Left colon (tissue), 2 donors: ENCODE measurements around the gene OSCAR. TPM values are rescaled to one million over a fixed set of nuclear protein-coding genes. Genes with fewer than 3 reads are reported as not detected.

Source experiments
- ATAC-seq: fragments of 200-7000 bp; cut with Tn5 transposase; one replicate; pipeline ENCODE4 v1.9.1; 2020; ENCODE audit warnings: mild to moderate bottlenecking, moderate library complexity
- DNase-seq, 2 donors: peaks; one replicate each; pipeline ENCODE4 v3.0.0-alpha.2; 2020
- intact Hi-C, 2 donors: fragments of 100-400 bp; cut with DNase I in 1 of 2; cut with micrococcal nuclease in 1 of 2; formaldehyde crosslinking; loops; one replicate each; pipeline versions ENCODE4 v1.11.2 to v1.14.0; 2022; cut with DNase I, micrococcal nuclease
- long read RNA-seq: library from polyadenylated mRNA; unstranded; transcript quantifications from one replicate; pipeline ENCODE4 v2.0.0, GENCODE V29; 2021
- total RNA-seq, 2 donors: library from RNA; stranded (reverse); fragmentation: NEBNext Ultra II Directional; extraction: Animal tissue kit (Norgen Biotek cat#: 25700); gene quantifications; one replicate each; pipeline ENCODE4 v1.2.1, GENCODE V29; 2021
- donor health status: DM: no; HTN: no; CAD: no.
- donor health status: DM: yes; HTN: yes; CAD: no.

The OSCAR gene, protein sequence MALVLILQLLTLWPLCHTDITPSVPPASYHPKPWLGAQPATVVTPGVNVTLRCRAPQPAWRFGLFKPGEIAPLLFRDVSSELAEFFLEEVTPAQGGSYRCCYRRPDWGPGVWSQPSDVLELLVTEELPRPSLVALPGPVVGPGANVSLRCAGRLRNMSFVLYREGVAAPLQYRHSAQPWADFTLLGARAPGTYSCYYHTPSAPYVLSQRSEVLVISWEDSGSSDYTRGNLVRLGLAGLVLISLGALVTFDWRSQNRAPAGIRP
- under 1 TPM; 0.67 to 0.98 TPM for total RNA-seq
- long read RNA-seq, result 0 reads

GRCh38 chr19:54100561-54100960 lies at the start of gene OSCAR:
Gene OSCAR, minus strand, starts transcription at chr19:54100803. Its CDS starts 11 bp downstream, at chr19:54100792.
- no peak for ATAC-seq
- DNase-seq, result no peak
- intact Hi-C loops, result no loop called here

GRCh38 chr19:54149021-54149812 lies 48.6 kb upstream of the OSCAR start:
- intact Hi-C loops, result no loop called here
- no peak for DNase-seq
- ATAC-seq, result no peak

- no peak for ATAC-seq
- intact Hi-C loops, result no loop called here
- DNase-seq, result no peak
Observed at GRCh38 chr19:54148158-54148557, 47.6 kb upstream of the OSCAR start.

- ATAC-seq (no peak), DNase-seq (no peak)
- intact Hi-C loops, result no loop called here
Observed at GRCh38 chr19:54147676-54148075, 47.1 kb upstream of the OSCAR start.

DNA sequence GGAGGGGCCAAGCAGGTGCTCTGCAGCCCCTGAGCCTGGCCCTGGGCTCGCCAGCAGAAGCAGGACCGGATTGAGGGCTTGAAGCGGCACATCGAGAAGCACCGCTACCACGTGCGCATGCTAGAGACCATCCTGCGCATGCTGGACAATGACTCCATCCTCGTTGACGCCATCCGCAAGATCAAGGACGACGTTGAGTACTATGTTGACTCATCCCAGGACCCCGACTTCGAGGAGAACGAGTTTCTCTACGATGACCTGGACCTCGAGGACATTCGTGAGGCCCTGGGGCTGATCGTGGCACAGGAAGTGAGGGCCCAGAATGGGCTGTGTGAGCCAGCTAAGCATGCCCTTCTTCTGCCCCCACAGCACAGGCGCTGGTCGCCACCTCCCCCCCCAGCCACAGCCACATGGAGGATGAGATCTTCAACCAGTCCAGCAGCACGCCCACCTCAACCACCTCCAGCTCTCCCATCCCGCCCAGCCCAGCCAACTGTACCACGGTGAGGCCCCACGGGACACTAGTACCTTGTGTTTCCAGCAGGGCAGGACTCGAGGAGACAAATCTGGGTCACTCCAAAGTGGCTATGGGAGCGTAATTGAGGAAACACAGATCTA lies 45.0 kb upstream of the OSCAR start:
- intact Hi-C loops, result no loop called here
- no peak for ATAC-seq
- DNase-seq, result no peak

- intact Hi-C loops, result no loop called here
Observed at GRCh38 chr19:54142166-54142780, 41.7 kb upstream of the OSCAR start.

DNA sequence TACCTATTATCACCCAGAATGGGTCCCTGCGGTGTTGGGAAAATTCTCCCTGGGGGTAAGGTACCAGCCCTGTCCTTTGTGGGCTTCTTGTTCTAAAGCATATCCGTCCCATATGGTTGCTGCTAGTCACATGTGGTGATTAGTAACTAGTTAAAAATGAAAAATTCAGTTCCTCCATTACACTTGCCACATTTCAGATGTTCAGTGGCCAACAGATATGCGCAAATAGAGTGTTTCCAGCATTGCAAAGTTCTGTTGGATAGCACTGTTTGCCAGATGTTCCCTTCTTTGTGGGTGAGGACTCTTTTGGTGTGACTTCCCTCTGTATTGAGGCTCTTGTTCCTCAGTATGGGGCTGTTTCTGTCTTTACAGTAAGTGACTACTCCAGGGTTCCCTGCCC lies 40.8 kb upstream of the OSCAR start:
- intact Hi-C loops, result no loop called here
- DNase-seq (no peak), ATAC-seq (no peak)

More at GRCh38 chr19:54142166-54142780, 41.7 kb upstream of the OSCAR start:
- DNase-seq (no peak), ATAC-seq (no peak)

DNA sequence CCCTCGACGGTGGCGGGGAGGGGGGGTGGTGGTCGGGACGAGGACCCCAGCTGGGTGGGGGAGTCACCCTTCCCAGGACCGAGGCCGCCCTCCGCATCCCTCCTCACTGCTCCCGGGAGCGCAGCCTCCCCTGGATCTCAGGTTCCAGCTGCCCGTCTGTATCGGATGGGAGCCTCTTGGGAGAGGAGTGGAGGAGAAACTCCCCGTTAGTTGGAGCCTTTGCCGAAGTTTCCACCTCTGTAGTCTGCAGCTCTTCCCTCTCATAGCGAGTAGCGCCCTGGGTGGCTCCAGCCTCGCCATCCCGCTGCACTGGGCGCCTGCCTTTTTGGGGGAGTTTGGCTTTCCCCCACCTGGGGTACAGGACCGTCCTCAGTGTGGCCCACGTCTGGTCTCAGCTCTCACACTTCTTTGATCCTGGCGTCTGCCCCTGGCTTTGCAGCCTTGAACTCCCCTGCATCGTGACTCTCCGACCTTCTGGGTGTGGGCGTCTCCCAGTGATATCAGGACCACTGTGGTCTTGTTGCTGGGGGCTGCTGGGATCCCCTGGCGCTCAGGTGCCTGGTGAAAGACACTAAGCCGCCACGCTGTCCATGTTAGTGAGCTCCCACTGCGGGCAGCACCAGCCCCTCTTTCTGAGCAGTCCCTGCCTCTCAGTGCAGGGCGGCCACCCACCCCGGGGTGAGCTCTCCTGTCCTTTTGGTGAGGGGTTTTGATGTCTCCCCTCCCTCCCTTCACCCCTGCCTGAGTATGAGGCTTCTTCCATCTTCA lies 38.1 kb upstream of the OSCAR start:
- intact Hi-C loops, result no loop called here
- ATAC-seq (no peak), DNase-seq (no peak)

- no peak for ATAC-seq
- intact Hi-C loops, result no loop called here
- DNase-seq, result peak in 1 of 2 donors; percentile 53
Observed at GRCh38 chr19:54137699-54138488, 37.3 kb upstream of the OSCAR start, which contains the start of gene CNOT3. Gene CNOT3, plus strand, starts transcription at chr19:54137762. Its CDS starts 5,217 bp downstream, at chr19:54142979.

- intact Hi-C loops, result no loop called here
Observed at GRCh38 chr19:54136864-54137698, 36.5 kb upstream of the OSCAR start.

DNA sequence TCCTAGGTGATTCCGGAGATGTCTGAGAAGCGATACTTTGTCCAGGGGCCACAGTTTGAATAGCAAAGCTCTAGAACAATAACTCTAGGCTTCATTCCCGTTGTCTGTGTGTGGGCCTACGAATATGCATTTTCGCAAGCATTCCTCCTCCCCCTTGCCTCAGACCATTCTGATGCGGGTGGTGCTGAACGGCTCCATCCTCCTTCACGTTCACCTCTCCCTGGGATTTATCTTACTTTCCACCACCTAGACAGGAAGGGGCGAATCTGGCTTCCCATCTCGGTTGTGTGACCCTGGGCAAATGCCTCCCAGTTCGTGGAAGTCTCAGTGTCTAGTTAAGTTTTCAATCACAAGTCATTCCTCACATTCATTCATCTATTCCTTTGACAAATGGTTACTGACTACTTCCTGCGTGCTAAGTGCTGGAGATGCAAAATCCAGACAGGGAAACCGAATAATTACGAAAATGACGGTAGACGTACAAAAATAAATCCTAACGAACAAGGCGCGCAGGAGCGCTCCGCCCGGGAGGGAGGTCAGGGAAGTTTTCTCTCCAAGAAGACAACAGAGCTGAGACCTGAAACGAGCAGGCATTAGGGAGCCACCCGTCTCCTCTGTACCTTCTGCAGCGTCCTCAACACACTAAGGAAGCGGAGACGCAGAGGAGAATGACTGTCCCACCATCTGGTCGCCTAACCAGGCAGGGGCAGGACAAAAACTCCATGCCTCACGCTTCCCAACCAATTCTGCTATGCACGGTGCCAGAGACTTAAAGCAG lies 35.7 kb upstream of the OSCAR start:
- intact Hi-C loops, result no loop called here
- DNase-seq, result peak in 1 of 2 donors; percentile 40
- ATAC-seq, result peak; percentile 1

More at GRCh38 chr19:54136864-54137698, 36.5 kb upstream of the OSCAR start:
- ATAC-seq, result peak; percentile 82
- peak; percentile 98 to 100 for DNase-seq

DNA sequence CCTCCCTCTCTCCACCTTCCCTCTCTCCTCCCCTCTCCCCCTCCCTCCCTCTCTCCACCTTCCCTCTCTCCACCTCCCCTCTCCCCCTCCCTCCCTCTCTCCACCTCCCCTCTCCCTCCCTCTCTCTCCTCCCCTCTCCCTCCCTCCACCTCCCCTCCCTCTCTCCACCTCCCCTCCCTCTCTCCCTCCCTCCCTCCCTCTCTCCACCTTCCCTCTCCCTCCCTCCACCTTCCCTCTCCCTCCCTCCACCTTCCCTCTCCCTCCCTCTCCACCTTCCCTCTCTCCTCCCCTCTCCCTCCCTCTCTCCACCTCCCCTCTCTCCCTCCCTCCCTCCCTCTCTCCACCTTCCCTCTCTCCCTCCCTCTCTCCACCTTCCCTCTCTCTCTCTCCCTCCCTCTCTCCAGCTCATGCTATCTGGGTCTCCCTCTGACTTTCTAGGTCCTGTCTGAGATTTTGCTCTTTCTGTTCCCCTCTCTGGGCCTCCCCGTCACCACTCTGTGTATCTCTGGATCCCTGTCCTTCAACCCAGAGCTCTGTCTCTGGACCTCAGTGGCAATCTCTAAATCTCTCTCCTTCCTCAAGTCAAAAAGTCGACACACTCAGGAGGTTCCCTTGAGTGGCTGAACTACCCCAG lies 33.5 kb upstream of the OSCAR start:
- intact Hi-C loops, result no loop called here
- DNase-seq (no peak), ATAC-seq (no peak)

GRCh38 chr19:54133312-54133956 lies 32.8 kb upstream of the OSCAR start:
- ATAC-seq (no peak), DNase-seq (no peak)
- intact Hi-C loops, result no loop called here

DNA sequence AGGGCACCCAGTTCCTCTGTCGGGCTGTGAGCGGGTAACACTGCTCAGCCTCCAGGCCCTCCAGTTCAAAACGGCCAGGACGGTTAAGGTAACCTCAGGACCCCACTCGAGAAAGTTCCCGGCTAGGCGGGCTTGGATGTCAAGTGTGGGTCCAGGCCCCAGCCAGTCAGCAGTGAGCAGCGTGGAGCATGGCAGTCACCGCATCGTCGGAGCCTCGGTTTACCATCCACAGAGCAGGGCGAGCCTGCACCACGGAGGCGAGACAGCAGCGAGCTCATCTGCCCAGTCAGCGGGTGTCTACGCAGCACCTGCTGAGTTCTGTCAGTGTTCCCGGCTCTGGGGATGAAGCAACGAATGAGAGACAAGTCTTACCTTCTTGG lies 29.0 kb upstream of the OSCAR start:
- ATAC-seq (no peak), DNase-seq (no peak)

GRCh38 chr19:54128796-54129616 lies 28.4 kb upstream of the OSCAR start:
- intact Hi-C loops, result no loop called here
- DNase-seq, result no peak
- no peak for ATAC-seq

More for the DNA sequence above, 29.0 kb upstream of the OSCAR start:
- intact Hi-C loops, result no loop called here
